H1 (cell line): ENCODE data around the gene TMPRSS2. TPM values are rescaled to one million over a fixed set of nuclear protein-coding genes. Genes with fewer than 3 reads are reported as not detected.

Source experiments
- CHD7 ChIP-seq: fragments of 300-600 bp; sonication (generic); IDR thresholded peaks from 2 replicates; pipeline ENCODE4 v1.7.1; 2012; ENCODE audit warnings: low read length, moderate library complexity, mild to moderate bottlenecking, inconsistent platforms; ENCODE audit not compliant: insufficient replicate concordance
- HDAC6 ChIP-seq: IDR thresholded peaks from one replicate; pipeline ENCODE4 v1.7.1; 2012; ENCODE audit warnings: low read depth, mild to moderate bottlenecking, inconsistent platforms, low read length, moderate library complexity
- KDM5A ChIP-seq: fragments of 200-600 bp; IDR thresholded peaks from 2 replicates; pipeline ENCODE4 v1.7.1; 2012; ENCODE audit warnings: mild to moderate bottlenecking, low read length, inconsistent platforms, mixed read lengths
- RAD21 ChIP-seq, 2 experiments: IDR thresholded peaks in 1 of 2; conservative IDR thresholded peaks in 1 of 2; 2 replicates each; pipeline ENCODE4 v1.6.1; 2011; ENCODE audit warnings: low read depth in 2 of 2, low read length in 2 of 2, improper control_type of control experiment in 1 of 2, inconsistent platforms in 1 of 2, mild to moderate bottlenecking in 1 of 2, moderate library complexity in 1 of 2
- SIRT6 ChIP-seq: IDR thresholded peaks from one replicate; pipeline ENCODE4 v1.7.1; 2012; ENCODE audit warnings: low read length, inconsistent platforms
- SIX5 ChIP-seq: IDR thresholded peaks from 2 replicates; pipeline ENCODE4 v1.6.1; 2011; ENCODE audit warnings: mild to moderate bottlenecking, low read depth, low read length
- polyA plus RNA-seq, 7 experiments: library from polyadenylated mRNA; depleted of rRNA in 3 of 7; stranded (reverse) in 5 of 7; unstranded in 2 of 7; fragments of >200 nt in 5 of 7; fragments of 200-250 nt in 2 of 7; gene quantifications; 1 replicate in 5 of 7; 2 replicates in 1 of 7; 4 replicates in 1 of 7; pipeline versions ENCODE4 v1.2.1 to v1.2.3, GENCODE V29; 2011 to 2013; ENCODE audit warnings: missing spikeins in 2 of 7, mixed read lengths in 2 of 7
- total RNA-seq: library from RNA; stranded (reverse); fragmentation: NEBNext Ultra II Directional; extraction: Animal tissue kit (Norgen Biotek cat#: 25700); gene quantifications from 2 replicates; pipeline ENCODE4 v1.2.1, GENCODE V29; 2021
- TF ChIP-seq, protein P1 (sequence below), 3 experiments: IDR thresholded peaks; 1 replicate in 2 of 3; 2 replicates in 1 of 3; pipeline versions ENCODE4 v1.5.1 to v1.6.1; 2011; ENCODE audit warnings: low read length in 3 of 3, mild to moderate bottlenecking in 3 of 3, inconsistent platforms in 2 of 3, low read depth in 1 of 3, moderate library complexity in 1 of 3; ENCODE audit not compliant: insufficient read depth in 1 of 3; ENCODE audit errors: control extremely low read depth in 1 of 3

TMPRSS2 gene
- total and polyA plus RNA-seq, 2 of the 8 experiments (the other 6 are each of a cell fraction or from before 2014, with no cell fraction given) = 9.2 to 11.0 TPM

- TF ChIP-seq CHD7 = no peak
- no peak for TF ChIP-seq RAD21 (IDR thresholded peaks at IDR 0.05 in 1 of 2, conservative IDR thresholded peaks at IDR 0.05 in 1 of 2; ENCODE audit: low read depth in 2 of 2, low read length in 2 of 2)
- TF ChIP-seq KDM5A = no peak
- no peak for TF ChIP-seq HDAC6
- no peak for TF ChIP-seq SIRT6
- TF ChIP-seq SIX5 = no peak
- TF ChIP-seq, protein P1, sequence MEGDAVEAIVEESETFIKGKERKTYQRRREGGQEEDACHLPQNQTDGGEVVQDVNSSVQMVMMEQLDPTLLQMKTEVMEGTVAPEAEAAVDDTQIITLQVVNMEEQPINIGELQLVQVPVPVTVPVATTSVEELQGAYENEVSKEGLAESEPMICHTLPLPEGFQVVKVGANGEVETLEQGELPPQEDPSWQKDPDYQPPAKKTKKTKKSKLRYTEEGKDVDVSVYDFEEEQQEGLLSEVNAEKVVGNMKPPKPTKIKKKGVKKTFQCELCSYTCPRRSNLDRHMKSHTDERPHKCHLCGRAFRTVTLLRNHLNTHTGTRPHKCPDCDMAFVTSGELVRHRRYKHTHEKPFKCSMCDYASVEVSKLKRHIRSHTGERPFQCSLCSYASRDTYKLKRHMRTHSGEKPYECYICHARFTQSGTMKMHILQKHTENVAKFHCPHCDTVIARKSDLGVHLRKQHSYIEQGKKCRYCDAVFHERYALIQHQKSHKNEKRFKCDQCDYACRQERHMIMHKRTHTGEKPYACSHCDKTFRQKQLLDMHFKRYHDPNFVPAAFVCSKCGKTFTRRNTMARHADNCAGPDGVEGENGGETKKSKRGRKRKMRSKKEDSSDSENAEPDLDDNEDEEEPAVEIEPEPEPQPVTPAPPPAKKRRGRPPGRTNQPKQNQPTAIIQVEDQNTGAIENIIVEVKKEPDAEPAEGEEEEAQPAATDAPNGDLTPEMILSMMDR (IDR thresholded peaks at IDR 0.05; ENCODE audit: control extremely low read depth in 1 of 3, insufficient read depth in 1 of 3, low read depth in 1 of 3, low read length in 3 of 3) = no peak
- TF ChIP-seq, all 59 proteins: peak for 0
Observed at GRCh38 chr21:41500363-41500762, 7.6 kb downstream of the TMPRSS2 start (continued).
